Liver (tissue), 3 donors: ENCODE data around the gene MYG1.

ENCODE experiments used
- GABPA ChIP-seq, 2 donors: IDR thresholded peaks in 1 of 2; conservative IDR thresholded peaks in 1 of 2; 2 replicates each; pipeline ENCODE4 v1.6.1; 2016; ENCODE audit warnings: antibody characterized with exemption in 2 of 2, mild to moderate bottlenecking in 1 of 2, moderate library complexity in 1 of 2
- JUND ChIP-seq, 2 donors: IDR thresholded peaks; 2 replicates each; pipeline ENCODE4 v1.6.1; 2016; ENCODE audit warnings: antibody characterized with exemption in 2 of 2
- RXRA ChIP-seq, 2 donors: IDR thresholded peaks; 2 replicates each; pipeline ENCODE4 v1.6.1; 2017 to 2018; ENCODE audit warnings: antibody characterized with exemption in 2 of 2, mild to moderate bottlenecking in 1 of 2
- TAF1 ChIP-seq: conservative IDR thresholded peaks from 2 replicates; pipeline ENCODE4 v1.6.1; 2016; ENCODE audit warnings: antibody characterized with exemption, mild to moderate bottlenecking
- TF ChIP-seq, protein P1 (sequence below): fragments of 150-350 bp; IDR thresholded peaks from 2 replicates; pipeline ENCODE4 v1.5.1; 2017; ENCODE audit warnings: improper control_type of control experiment, low read depth, low read length; ENCODE audit not compliant: missing input control
- TF ChIP-seq, protein P2 (sequence below): IDR thresholded peaks from 2 replicates; pipeline ENCODE4 v1.6.1; 2016; ENCODE audit warnings: antibody characterized with exemption
- TF ChIP-seq, protein P3 (sequence below): IDR thresholded peaks from 2 replicates; pipeline ENCODE4 v1.6.1; 2016; ENCODE audit warnings: antibody characterized with exemption
- TF ChIP-seq, protein P4 (sequence below): IDR thresholded peaks from 2 replicates; pipeline ENCODE4 v1.6.1; 2016; ENCODE audit warnings: antibody characterized with exemption, mild to moderate bottlenecking
- donor health status: healthy.
- donor health status: healthy.

DNA sequence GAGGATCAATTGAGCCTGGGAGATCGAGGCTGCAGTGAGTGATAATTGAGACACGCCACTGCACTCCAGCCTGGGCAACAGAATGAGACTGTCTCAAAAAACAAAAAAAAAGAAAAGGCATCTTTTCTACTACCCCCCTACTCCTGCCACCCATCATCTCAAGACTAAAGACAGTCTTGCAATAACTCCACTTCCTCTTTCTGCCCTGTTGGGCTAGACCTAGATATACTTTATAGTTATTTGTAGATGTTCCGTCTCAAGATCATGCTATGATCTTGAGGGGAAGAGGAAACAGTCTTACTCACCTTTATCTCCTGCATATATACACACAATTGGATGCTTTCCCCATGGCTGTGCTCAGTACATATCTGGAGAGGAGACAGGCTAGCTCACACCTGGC, 43.5 kb upstream of the MYG1 start:
- TF ChIP-seq, protein P1, sequence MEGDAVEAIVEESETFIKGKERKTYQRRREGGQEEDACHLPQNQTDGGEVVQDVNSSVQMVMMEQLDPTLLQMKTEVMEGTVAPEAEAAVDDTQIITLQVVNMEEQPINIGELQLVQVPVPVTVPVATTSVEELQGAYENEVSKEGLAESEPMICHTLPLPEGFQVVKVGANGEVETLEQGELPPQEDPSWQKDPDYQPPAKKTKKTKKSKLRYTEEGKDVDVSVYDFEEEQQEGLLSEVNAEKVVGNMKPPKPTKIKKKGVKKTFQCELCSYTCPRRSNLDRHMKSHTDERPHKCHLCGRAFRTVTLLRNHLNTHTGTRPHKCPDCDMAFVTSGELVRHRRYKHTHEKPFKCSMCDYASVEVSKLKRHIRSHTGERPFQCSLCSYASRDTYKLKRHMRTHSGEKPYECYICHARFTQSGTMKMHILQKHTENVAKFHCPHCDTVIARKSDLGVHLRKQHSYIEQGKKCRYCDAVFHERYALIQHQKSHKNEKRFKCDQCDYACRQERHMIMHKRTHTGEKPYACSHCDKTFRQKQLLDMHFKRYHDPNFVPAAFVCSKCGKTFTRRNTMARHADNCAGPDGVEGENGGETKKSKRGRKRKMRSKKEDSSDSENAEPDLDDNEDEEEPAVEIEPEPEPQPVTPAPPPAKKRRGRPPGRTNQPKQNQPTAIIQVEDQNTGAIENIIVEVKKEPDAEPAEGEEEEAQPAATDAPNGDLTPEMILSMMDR, result no peak
- TF ChIP-seq, protein P2, sequence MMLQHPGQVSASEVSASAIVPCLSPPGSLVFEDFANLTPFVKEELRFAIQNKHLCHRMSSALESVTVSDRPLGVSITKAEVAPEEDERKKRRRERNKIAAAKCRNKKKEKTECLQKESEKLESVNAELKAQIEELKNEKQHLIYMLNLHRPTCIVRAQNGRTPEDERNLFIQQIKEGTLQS, result no peak
- TF ChIP-seq TAF1 (no peak), GABPA (IDR thresholded peaks at IDR 0.05 in 1 of 2, conservative IDR thresholded peaks at IDR 0.05 in 1 of 2) (no peak), JUND (IDR thresholded peaks at IDR 0.05) (no peak), RXRA (IDR thresholded peaks at IDR 0.05) (no peak)
- TF ChIP-seq, protein P3, sequence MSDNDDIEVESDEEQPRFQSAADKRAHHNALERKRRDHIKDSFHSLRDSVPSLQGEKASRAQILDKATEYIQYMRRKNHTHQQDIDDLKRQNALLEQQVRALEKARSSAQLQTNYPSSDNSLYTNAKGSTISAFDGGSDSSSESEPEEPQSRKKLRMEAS, result no peak
- TF ChIP-seq, protein P4, sequence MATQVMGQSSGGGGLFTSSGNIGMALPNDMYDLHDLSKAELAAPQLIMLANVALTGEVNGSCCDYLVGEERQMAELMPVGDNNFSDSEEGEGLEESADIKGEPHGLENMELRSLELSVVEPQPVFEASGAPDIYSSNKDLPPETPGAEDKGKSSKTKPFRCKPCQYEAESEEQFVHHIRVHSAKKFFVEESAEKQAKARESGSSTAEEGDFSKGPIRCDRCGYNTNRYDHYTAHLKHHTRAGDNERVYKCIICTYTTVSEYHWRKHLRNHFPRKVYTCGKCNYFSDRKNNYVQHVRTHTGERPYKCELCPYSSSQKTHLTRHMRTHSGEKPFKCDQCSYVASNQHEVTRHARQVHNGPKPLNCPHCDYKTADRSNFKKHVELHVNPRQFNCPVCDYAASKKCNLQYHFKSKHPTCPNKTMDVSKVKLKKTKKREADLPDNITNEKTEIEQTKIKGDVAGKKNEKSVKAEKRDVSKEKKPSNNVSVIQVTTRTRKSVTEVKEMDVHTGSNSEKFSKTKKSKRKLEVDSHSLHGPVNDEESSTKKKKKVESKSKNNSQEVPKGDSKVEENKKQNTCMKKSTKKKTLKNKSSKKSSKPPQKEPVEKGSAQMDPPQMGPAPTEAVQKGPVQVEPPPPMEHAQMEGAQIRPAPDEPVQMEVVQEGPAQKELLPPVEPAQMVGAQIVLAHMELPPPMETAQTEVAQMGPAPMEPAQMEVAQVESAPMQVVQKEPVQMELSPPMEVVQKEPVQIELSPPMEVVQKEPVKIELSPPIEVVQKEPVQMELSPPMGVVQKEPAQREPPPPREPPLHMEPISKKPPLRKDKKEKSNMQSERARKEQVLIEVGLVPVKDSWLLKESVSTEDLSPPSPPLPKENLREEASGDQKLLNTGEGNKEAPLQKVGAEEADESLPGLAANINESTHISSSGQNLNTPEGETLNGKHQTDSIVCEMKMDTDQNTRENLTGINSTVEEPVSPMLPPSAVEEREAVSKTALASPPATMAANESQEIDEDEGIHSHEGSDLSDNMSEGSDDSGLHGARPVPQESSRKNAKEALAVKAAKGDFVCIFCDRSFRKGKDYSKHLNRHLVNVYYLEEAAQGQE, result no peak
